CD14-positive monocyte (primary cell): ENCODE data around the gene RNF40. TPM values are rescaled to one million over a fixed set of nuclear protein-coding genes. Genes with fewer than 3 reads are reported as not detected.

Source experiments
- DNase-seq, 3 donors: peaks; one replicate each; pipeline ENCODE4 v3.0.0-alpha.2; 2011 to 2022
- H2AFZ ChIP-seq: 2 replicates; pipeline ENCODE4 v1.6.0; 2012; ENCODE audit warnings: mild to moderate bottlenecking, low read depth, low read length, inconsistent platforms; ENCODE audit not compliant: insufficient read depth, poor library complexity, severe bottlenecking
- H3K27ac ChIP-seq, 2 donors: 1 replicate in 1 of 2; 2 replicates in 1 of 2; pipeline ENCODE4 v1.5.1; 2012 to 2013; ENCODE audit warnings: low read length in 2 of 2, control low read depth in 1 of 2, inconsistent platforms in 1 of 2, low read depth in 1 of 2, mild to moderate bottlenecking in 1 of 2
- H3K27me3 ChIP-seq, 2 donors: one replicate each; pipeline versions ENCODE4 v1.6.0 to v1.6.1; 2011 to 2013; ENCODE audit warnings: low read length in 2 of 2; ENCODE audit not compliant: control insufficient read depth in 2 of 2, insufficient read depth in 2 of 2
- H3K36me3 ChIP-seq, 2 donors: replicated peaks in 1 of 2; 1 replicate in 1 of 2; 2 replicates in 1 of 2; pipeline versions ENCODE4 v1.5.1 to v1.6.1; 2012 to 2013; ENCODE audit warnings: low read length in 2 of 2, control low read depth in 1 of 2, inconsistent platforms in 1 of 2, mild to moderate bottlenecking in 1 of 2; ENCODE audit not compliant: insufficient read depth in 2 of 2, control insufficient read depth in 1 of 2
- H3K4me1 ChIP-seq, 2 donors: 1 replicate in 1 of 2; 2 replicates in 1 of 2; pipeline versions ENCODE4 v1.5.1 to v1.6.1; 2012 to 2013; ENCODE audit warnings: low read length in 2 of 2, control low read depth in 1 of 2, inconsistent platforms in 1 of 2, mild to moderate bottlenecking in 1 of 2, moderate library complexity in 1 of 2; ENCODE audit not compliant: insufficient read depth in 2 of 2, control insufficient read depth in 1 of 2
- H3K4me2 ChIP-seq: replicated peaks from 2 replicates; pipeline ENCODE3; 2012; ENCODE audit warnings: low read length, moderate library complexity, mild to moderate bottlenecking; ENCODE audit not compliant: poor library complexity, severe bottlenecking; ENCODE audit errors: extremely low read depth
- H3K4me3 ChIP-seq, 3 experiments: fragments of 200-600 bp in 1 of 3; sonication (generic) in 1 of 3; replicated peaks in 1 of 3; 1 replicate in 2 of 3; 2 replicates in 1 of 3; pipeline ENCODE4 v1.5.1; 2011 to 2013; ENCODE audit warnings: low read length in 3 of 3, mild to moderate bottlenecking in 3 of 3, control low read depth in 2 of 3, low read depth in 2 of 3, inconsistent platforms in 1 of 3, moderate library complexity in 1 of 3
- H3K79me2 ChIP-seq: 2 replicates; pipeline ENCODE4 v1.6.0; 2012; ENCODE audit warnings: mild to moderate bottlenecking, control low read depth, inconsistent platforms, low read length, moderate library complexity; ENCODE audit not compliant: insufficient read depth
- H3K9ac ChIP-seq: 2 replicates; pipeline ENCODE4 v1.6.0; 2017; ENCODE audit warnings: low read length, mild to moderate bottlenecking; ENCODE audit not compliant: insufficient read depth, poor library complexity, severe bottlenecking
- H3K9me3 ChIP-seq, 2 donors: replicated peaks in 1 of 2; 1 replicate in 1 of 2; 2 replicates in 1 of 2; pipeline versions ENCODE4 v1.5.1 to v1.6.1; 2012 to 2013; ENCODE audit warnings: low read length in 2 of 2, control low read depth in 1 of 2; ENCODE audit not compliant: control insufficient read depth in 1 of 2, insufficient read depth in 1 of 2
- H4K20me1 ChIP-seq: 2 replicates; pipeline ENCODE4 v1.6.0; 2012; ENCODE audit warnings: mild to moderate bottlenecking, low read length, control low read depth, moderate library complexity; ENCODE audit not compliant: insufficient read depth
- H3K27ac Mint-ChIP-seq, 7 donors: one replicate each; pipeline ENCODE4 v1.8.0; 2020; ENCODE audit warnings: mild to moderate bottlenecking in 7 of 7, mixed read lengths in 7 of 7, moderate library complexity in 6 of 7, inconsistent platforms in 2 of 7
- H3K27me3 Mint-ChIP-seq, 3 donors: one replicate each; pipeline ENCODE4 v1.8.0; 2021 to 2022; ENCODE audit warnings: low read depth in 3 of 3, mild to moderate bottlenecking in 3 of 3, mixed read lengths in 3 of 3, moderate library complexity in 3 of 3, inconsistent platforms in 1 of 3
- H3K36me3 Mint-ChIP-seq, 2 donors: one replicate each; pipeline ENCODE4 v1.8.0; 2020; ENCODE audit warnings: mixed read lengths in 2 of 2, inconsistent platforms in 1 of 2, mild to moderate bottlenecking in 1 of 2
- H3K4me1 Mint-ChIP-seq: one replicate; pipeline ENCODE4 v1.8.0; 2020; ENCODE audit warnings: mild to moderate bottlenecking, mixed read lengths
- H3K4me3 Mint-ChIP-seq, 2 donors: one replicate each; pipeline ENCODE4 v1.8.0; 2020; ENCODE audit warnings: mild to moderate bottlenecking in 2 of 2, mixed read lengths in 2 of 2, moderate library complexity in 1 of 2
- H3K9me3 Mint-ChIP-seq, 7 donors: one replicate each; pipeline ENCODE4 v1.8.0; 2020 to 2022; ENCODE audit warnings: mixed read lengths in 7 of 7, mild to moderate bottlenecking in 6 of 7, moderate library complexity in 6 of 7, inconsistent platforms in 2 of 7
- CTCF ChIP-seq: fragments of 200-600 bp; IDR thresholded peaks from one replicate; pipeline ENCODE4 v1.8.0; 2022; ENCODE audit warnings: antibody characterized with exemption, mild to moderate bottlenecking
- WGBS: methylation state at CpG from one replicate; pipeline ENCODE4 v1.1.5; 2013; ENCODE audit warnings: missing lambda C conversion rate; ENCODE audit not compliant: insufficient coverage; 5-methylcytosine and 5-hydroxymethylcytosine counted together
- intact Hi-C, 2 donors: fragments of 100-400 bp; cut with micrococcal nuclease; formaldehyde crosslinking; loops; one replicate each; pipeline versions ENCODE4 v1.15.0 to v1.15.1; 2023
- polyA plus RNA-seq, 3 donors: library from polyadenylated mRNA; depleted of rRNA in 1 of 3; unstranded in 2 of 3; stranded (reverse) in 1 of 3; fragments of 300-500 nt in 2 of 3; fragments of >200 nt in 1 of 3; fragmentation: Illumina TruSeq in 2 of 3; gene quantifications; 1 replicate in 2 of 3; 2 replicates in 1 of 3; pipeline ENCODE4 v1.2.3, GENCODE V29; 2012 to 2021

The RNF40 gene
- polyA plus RNA-seq, 3 donors = 14.8 to 53.5 (median 34.9) TPM

DNA sequence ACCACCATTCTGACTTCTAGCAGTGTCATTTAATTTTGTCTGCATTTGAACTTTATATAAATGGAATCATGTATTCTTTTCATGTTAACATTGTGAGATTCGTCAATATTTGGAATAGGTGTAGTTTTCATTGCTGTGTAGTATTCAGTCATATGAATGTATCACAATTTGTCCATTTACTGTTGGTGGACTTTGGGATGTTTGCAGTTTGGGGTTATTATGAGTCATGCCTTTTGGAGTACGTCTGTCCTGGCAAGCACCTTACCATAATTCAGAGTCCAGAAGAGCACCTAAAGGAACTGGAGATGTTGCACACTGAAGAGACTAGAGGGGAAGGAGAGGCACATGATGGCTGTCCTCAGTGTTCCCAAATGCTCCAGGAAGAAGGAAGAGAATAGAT, 17.0 kb upstream of the RNF40 start:
- Histone ChIP-seq H3K9ac (no peak overlapping the region), H3K4me1 (peaks cover 23 to 24% of the 10 kb centered on the region in 2 donors), H2AFZ (no peak overlapping the region), H3K36me3 (peaks cover 33 to 55% of the 10 kb centered on the region in 2 donors), H3K4me2 (no peak overlapping the region), H3K79me2 (peaks cover 17% of the 10 kb centered on the region), H3K27me3 (no peaks in the 10 kb centered on the region), H3K9me3 (no peaks in the 10 kb centered on the region), H3K4me3 (no peak overlapping the region), H3K27ac (no peak overlapping the region), H4K20me1 (peaks cover 7% of the 10 kb centered on the region)
- WGBS = 100% methylated on average over 1 of the region's 2 CpGs
- Mint-ChIP-seq H3K4me3 (no peak overlapping the region), H3K9me3 (peaks cover 0 to 1% (median 0%) of the 10 kb centered on the region in 7 donors), H3K27ac (no peak overlapping the region), H3K36me3 (peaks cover 46 to 60% of the 10 kb centered on the region in 2 donors), H3K27me3 (no peaks in the 10 kb centered on the region), H3K4me1 (peaks cover 26% of the 10 kb centered on the region)
- TF ChIP-seq CTCF = no peak
- intact Hi-C loops = loop anchor here (5.0 kb wide), 2 partner anchors 33 to 43 kb away; no protein-coding TSS in a partner anchor
- no peak for DNase-seq

- no peak for TF ChIP-seq CTCF
- H3K27ac ChIP-seq = peak overlapping the region in 1 of 2 donors; percentile 88
- H3K36me3 Mint-ChIP-seq = peaks cover 45 to 59% of the 10 kb centered on the region in 2 donors
- no peaks in the 10 kb centered on the region for H3K9me3 ChIP-seq
- H3K27me3 Mint-ChIP-seq = no peaks in the 10 kb centered on the region
- peaks cover 37 to 59% of the 10 kb centered on the region in 2 donors for H3K36me3 ChIP-seq
- H3K9ac ChIP-seq = no peak overlapping the region
- no peak overlapping the region for H3K4me3 ChIP-seq
- WGBS = 98% methylated on average over 6 of the region's 9 CpGs
- H4K20me1 ChIP-seq = no peaks in the 10 kb centered on the region
- H3K4me2 ChIP-seq = no peak overlapping the region
- H3K27me3 ChIP-seq = no peaks in the 10 kb centered on the region
- no peak overlapping the region for H2AFZ ChIP-seq
- intact Hi-C loops = loop anchor here (5.0 kb wide), 2 partner anchors 34 to 44 kb away; no protein-coding TSS in a partner anchor
- peaks cover 29% of the 10 kb centered on the region for H3K79me2 ChIP-seq
- H3K27ac Mint-ChIP-seq = peak overlapping the region in 5 of 7 donors; percentile 7 to 82 (median 76)
- H3K4me3 Mint-ChIP-seq = no peak overlapping the region
- peaks cover 27% of the 10 kb centered on the region for H3K4me1 Mint-ChIP-seq
- H3K9me3 Mint-ChIP-seq = no peaks in the 10 kb centered on the region
- peaks cover 23 to 24% of the 10 kb centered on the region in 2 donors for H3K4me1 ChIP-seq
- DNase-seq = peak in 2 of 3 donors; percentile 33 to 42
These were observed 15.4 kb upstream of the RNF40 start for GRCh38 chr16:30746638-30747175.
